Activated naive CD4-positive, alpha-beta T cell treated with anti-CD3 and anti-CD28 coated beads, Interleukin-2, amount 50 U/mL, for 72 hours (primary cell): ENCODE results near the gene SERPINI2. TPM values are rescaled to one million over a fixed set of nuclear protein-coding genes. Genes with fewer than 3 reads are reported as not detected.

Source experiments
- total RNA-seq, 2 donors: library from RNA; stranded (reverse); gene quantifications; one replicate each; pipeline ENCODE4 v1.2.3, GENCODE V29; 2022

Gene SERPINI2
- total RNA-seq, 2 donors from 2014 or later = not detected

Other genes starting within 250 kb of the SERPINI2 start
- not detected for gene ZBBX, start 93.7 kb downstream of the SERPINI2 start, total RNA-seq
- 1 to 10 TPM in 1 of 2 donors, under 1 TPM in 1; 0.18 to 1.1 TPM for gene WDR49, start 179.9 kb upstream of the SERPINI2 start, total RNA-seq